Measurements from ENCODE around the gene MAN1B1.

DNA sequence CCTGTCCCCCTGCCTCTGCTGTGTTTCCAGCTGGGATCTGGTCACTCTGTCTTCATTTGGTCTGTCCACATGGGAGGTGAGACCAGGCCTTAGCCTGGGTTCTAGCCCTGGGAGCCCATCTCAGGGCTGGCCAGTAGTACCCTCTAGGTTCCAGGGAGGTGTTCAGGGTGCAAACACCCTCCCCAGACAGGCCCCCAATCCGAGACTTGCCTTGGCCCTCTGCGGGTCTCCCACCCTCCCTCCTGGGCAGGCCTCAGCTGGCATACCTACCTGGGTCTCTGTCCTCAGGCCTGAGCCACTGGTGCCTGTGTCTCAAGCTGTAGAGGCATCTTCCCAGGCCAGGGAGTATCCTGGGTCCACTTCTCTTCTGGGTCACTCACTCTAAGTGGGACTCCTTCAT is 15.5 kb upstream of the MAN1B1 start:
- TF ChIP-seq CTCF (IDR thresholded peaks at IDR 0.05; ENCODE audit: control extremely low read depth in 1 of 3, insufficient read depth in 1 of 3, low read depth in 1 of 3, low read length in 3 of 3) (no peak), ATF2 (IDR thresholded peaks at IDR 0.05; ENCODE audit: low read length) (no peak), EGR1 (IDR thresholded peaks at IDR 0.05; ENCODE audit: borderline replicate concordance, low read depth, low read length) (no peak), POLR2A (IDR thresholded peaks at IDR 0.05; ENCODE audit: control extremely low read depth in 1 of 2, low read depth in 2 of 2, low read length in 2 of 2) (no peak), ZNF274 (IDR thresholded peaks at IDR 0.05; ENCODE audit: borderline replicate concordance, extremely low read depth, low read length) (no peak), HDAC2 (IDR thresholded peaks at IDR 0.05; ENCODE audit: borderline replicate concordance in 1 of 2, low read depth in 2 of 2, low read length in 2 of 2) (no peak), EZH2 (IDR thresholded peaks at IDR 0.05; ENCODE audit: low read depth, low read length, severe bottlenecking) (no peak), BACH1 (IDR thresholded peaks at IDR 0.05; ENCODE audit: low read length) (no peak), RFX5 (IDR thresholded peaks at IDR 0.05; ENCODE audit: borderline replicate concordance, low read depth, low read length) (no peak), PHF8 (conservative IDR thresholded peaks at IDR 0.05; ENCODE audit: low read depth, low read length) (no peak), ASH2L (IDR thresholded peaks at IDR 0.05; ENCODE audit: low read length) (no peak), CHD2 (IDR thresholded peaks at IDR 0.05; ENCODE audit: low read length) (no peak)
- TF ChIP-seq, protein P1, sequence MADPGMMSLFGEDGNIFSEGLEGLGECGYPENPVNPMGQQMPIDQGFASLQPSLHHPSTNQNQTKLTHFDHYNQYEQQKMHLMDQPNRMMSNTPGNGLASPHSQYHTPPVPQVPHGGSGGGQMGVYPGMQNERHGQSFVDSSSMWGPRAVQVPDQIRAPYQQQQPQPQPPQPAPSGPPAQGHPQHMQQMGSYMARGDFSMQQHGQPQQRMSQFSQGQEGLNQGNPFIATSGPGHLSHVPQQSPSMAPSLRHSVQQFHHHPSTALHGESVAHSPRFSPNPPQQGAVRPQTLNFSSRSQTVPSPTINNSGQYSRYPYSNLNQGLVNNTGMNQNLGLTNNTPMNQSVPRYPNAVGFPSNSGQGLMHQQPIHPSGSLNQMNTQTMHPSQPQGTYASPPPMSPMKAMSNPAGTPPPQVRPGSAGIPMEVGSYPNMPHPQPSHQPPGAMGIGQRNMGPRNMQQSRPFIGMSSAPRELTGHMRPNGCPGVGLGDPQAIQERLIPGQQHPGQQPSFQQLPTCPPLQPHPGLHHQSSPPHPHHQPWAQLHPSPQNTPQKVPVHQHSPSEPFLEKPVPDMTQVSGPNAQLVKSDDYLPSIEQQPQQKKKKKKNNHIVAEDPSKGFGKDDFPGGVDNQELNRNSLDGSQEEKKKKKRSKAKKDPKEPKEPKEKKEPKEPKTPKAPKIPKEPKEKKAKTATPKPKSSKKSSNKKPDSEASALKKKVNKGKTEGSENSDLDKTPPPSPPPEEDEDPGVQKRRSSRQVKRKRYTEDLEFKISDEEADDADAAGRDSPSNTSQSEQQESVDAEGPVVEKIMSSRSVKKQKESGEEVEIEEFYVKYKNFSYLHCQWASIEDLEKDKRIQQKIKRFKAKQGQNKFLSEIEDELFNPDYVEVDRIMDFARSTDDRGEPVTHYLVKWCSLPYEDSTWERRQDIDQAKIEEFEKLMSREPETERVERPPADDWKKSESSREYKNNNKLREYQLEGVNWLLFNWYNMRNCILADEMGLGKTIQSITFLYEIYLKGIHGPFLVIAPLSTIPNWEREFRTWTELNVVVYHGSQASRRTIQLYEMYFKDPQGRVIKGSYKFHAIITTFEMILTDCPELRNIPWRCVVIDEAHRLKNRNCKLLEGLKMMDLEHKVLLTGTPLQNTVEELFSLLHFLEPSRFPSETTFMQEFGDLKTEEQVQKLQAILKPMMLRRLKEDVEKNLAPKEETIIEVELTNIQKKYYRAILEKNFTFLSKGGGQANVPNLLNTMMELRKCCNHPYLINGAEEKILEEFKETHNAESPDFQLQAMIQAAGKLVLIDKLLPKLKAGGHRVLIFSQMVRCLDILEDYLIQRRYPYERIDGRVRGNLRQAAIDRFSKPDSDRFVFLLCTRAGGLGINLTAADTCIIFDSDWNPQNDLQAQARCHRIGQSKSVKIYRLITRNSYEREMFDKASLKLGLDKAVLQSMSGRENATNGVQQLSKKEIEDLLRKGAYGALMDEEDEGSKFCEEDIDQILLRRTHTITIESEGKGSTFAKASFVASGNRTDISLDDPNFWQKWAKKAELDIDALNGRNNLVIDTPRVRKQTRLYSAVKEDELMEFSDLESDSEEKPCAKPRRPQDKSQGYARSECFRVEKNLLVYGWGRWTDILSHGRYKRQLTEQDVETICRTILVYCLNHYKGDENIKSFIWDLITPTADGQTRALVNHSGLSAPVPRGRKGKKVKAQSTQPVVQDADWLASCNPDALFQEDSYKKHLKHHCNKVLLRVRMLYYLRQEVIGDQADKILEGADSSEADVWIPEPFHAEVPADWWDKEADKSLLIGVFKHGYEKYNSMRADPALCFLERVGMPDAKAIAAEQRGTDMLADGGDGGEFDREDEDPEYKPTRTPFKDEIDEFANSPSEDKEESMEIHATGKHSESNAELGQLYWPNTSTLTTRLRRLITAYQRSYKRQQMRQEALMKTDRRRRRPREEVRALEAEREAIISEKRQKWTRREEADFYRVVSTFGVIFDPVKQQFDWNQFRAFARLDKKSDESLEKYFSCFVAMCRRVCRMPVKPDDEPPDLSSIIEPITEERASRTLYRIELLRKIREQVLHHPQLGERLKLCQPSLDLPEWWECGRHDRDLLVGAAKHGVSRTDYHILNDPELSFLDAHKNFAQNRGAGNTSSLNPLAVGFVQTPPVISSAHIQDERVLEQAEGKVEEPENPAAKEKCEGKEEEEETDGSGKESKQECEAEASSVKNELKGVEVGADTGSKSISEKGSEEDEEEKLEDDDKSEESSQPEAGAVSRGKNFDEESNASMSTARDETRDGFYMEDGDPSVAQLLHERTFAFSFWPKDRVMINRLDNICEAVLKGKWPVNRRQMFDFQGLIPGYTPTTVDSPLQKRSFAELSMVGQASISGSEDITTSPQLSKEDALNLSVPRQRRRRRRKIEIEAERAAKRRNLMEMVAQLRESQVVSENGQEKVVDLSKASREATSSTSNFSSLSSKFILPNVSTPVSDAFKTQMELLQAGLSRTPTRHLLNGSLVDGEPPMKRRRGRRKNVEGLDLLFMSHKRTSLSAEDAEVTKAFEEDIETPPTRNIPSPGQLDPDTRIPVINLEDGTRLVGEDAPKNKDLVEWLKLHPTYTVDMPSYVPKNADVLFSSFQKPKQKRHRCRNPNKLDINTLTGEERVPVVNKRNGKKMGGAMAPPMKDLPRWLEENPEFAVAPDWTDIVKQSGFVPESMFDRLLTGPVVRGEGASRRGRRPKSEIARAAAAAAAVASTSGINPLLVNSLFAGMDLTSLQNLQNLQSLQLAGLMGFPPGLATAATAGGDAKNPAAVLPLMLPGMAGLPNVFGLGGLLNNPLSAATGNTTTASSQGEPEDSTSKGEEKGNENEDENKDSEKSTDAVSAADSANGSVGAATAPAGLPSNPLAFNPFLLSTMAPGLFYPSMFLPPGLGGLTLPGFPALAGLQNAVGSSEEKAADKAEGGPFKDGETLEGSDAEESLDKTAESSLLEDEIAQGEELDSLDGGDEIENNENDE (IDR thresholded peaks at IDR 0.05; ENCODE audit: insufficient replicate concordance, low read length) = no peak
